OCI-LY1 (cell line): ENCODE measurements around the gene DIP2C.

Source experiments
- H2AFZ ChIP-seq: fragments of 200-600 bp; sonication (generic), shearing (Covaris generic); 2 replicates; pipeline ENCODE4 v1.6.0; 2014; ENCODE audit warnings: antibody characterized with exemption, mild to moderate bottlenecking, low read length
- H3F3A ChIP-seq: fragments of 200-600 bp; sonication (generic), shearing (Covaris generic); 2 replicates; pipeline ENCODE4 v1.6.0; 2014; ENCODE audit warnings: mild to moderate bottlenecking, antibody characterized with exemption, low read length, moderate library complexity; ENCODE audit not compliant: insufficient read depth
- H3K27ac ChIP-seq: fragments of 200-600 bp; sonication (generic); 2 replicates; pipeline ENCODE4 v1.5.1; 2014; ENCODE audit warnings: low read length, mixed run types, mild to moderate bottlenecking, low read depth; ENCODE audit not compliant: poor library complexity, severe bottlenecking
- H3K27me3 ChIP-seq: fragments of 200-600 bp; sonication (generic); 2 replicates; pipeline ENCODE4 v1.6.0; 2014; ENCODE audit warnings: antibody characterized with exemption, mild to moderate bottlenecking, low read length, moderate library complexity; ENCODE audit not compliant: insufficient read depth
- H3K36me3 ChIP-seq: fragments of 200-600 bp; sonication (generic); 2 replicates; pipeline ENCODE4 v1.6.1; 2014; ENCODE audit warnings: mild to moderate bottlenecking, antibody characterized with exemption, low read length, moderate library complexity, mixed read lengths; ENCODE audit not compliant: insufficient read depth
- H3K4me1 ChIP-seq: fragments of 200-600 bp; sonication (generic); 2 replicates; pipeline ENCODE4 v1.5.1; 2014; ENCODE audit warnings: mild to moderate bottlenecking, low read length, moderate library complexity; ENCODE audit not compliant: insufficient read depth, severe bottlenecking
- H3K4me2 ChIP-seq: fragments of 200-600 bp; sonication (generic), shearing (Covaris generic); 2 replicates; pipeline ENCODE4 v1.6.1; 2014; ENCODE audit warnings: low read length
- H3K4me3 ChIP-seq: fragments of 200-600 bp; sonication (generic); 2 replicates; pipeline ENCODE4 v1.5.1; 2014; ENCODE audit warnings: low read length, low read depth, mild to moderate bottlenecking, mixed read lengths; ENCODE audit not compliant: poor library complexity, severe bottlenecking
- H3K79me2 ChIP-seq: fragments of 200-600 bp; shearing (Covaris generic); 2 replicates; pipeline ENCODE4 v1.6.1; 2016; ENCODE audit warnings: mixed run types, low read length, mixed read lengths; ENCODE audit not compliant: insufficient read depth
- H3K9ac ChIP-seq: fragments of 200-600 bp; sonication (generic), shearing (Covaris generic); 2 replicates; pipeline ENCODE4 v1.6.1; 2014; ENCODE audit warnings: mild to moderate bottlenecking, low read length, mixed read lengths
- H3K9me2 ChIP-seq: fragments of 200-600 bp; sonication (generic), shearing (Covaris generic); 2 replicates; pipeline ENCODE4 v1.6.1; 2014; ENCODE audit warnings: low read depth, mild to moderate bottlenecking, low read length, mixed read lengths
- H3K9me3 ChIP-seq: fragments of 200-600 bp; shearing (Covaris generic); 2 replicates; pipeline ENCODE4 v1.6.1; 2014; ENCODE audit warnings: low read length, mixed read lengths
- H4K20me1 ChIP-seq: fragments of 200-600 bp; sonication (generic), shearing (Covaris generic); 2 replicates; pipeline ENCODE4 v1.6.0; 2016; ENCODE audit warnings: mild to moderate bottlenecking, low read length; ENCODE audit not compliant: insufficient read depth
- CTCF ChIP-seq: fragments of 200-600 bp; sonication (generic), shearing (Covaris generic); IDR thresholded peaks from 2 replicates; pipeline ENCODE4 v1.5.1; 2017; ENCODE audit warnings: mild to moderate bottlenecking, antibody characterized with exemption, low read length, moderate library complexity, mixed read lengths
- EZH2 ChIP-seq: fragments of 200-600 bp; sonication (generic), shearing (Covaris generic); IDR thresholded peaks from 2 replicates; pipeline ENCODE4 v1.8.0; 2017; ENCODE audit warnings: borderline replicate concordance, mixed run types, mild to moderate bottlenecking, antibody characterized with exemption, low read length, moderate library complexity, mixed read lengths

The DIP2C gene

GRCh38 chr10:493391-494148, 195.9 kb downstream of the DIP2C start:
- no peaks in the 10 kb centered on the region for H3F3A ChIP-seq
- peaks cover 39% of the 10 kb centered on the region for H3K4me1 ChIP-seq
- H3K9me2 ChIP-seq, result no peaks in the 10 kb centered on the region
- H2AFZ ChIP-seq, result no peak overlapping the region
- no peak for TF ChIP-seq EZH2
- no peak for TF ChIP-seq CTCF
- H3K27me3 ChIP-seq, result no peaks in the 10 kb centered on the region
- H3K36me3 ChIP-seq, result peaks cover 90% of the 10 kb centered on the region
- H3K4me3 ChIP-seq, result no peak overlapping the region
- H3K9me3 ChIP-seq, result no peaks in the 10 kb centered on the region
- H3K9ac ChIP-seq, result peak overlapping the region; percentile 6; the same call in 1 of the 2 replicates
- H3K4me2 ChIP-seq, result no peak overlapping the region; the same call in 1 of the 2 replicates
- H3K27ac ChIP-seq, result peak overlapping the region; percentile 58
- no peaks in the 10 kb centered on the region for H4K20me1 ChIP-seq
- H3K79me2 ChIP-seq, result peaks cover 67% of the 10 kb centered on the region

- Histone ChIP-seq H4K20me1 (no peaks in the 10 kb centered on the region), H3K4me1 (peaks cover 39% of the 10 kb centered on the region)
- TF ChIP-seq EZH2, result no peak
- no peak for TF ChIP-seq CTCF
Measured at GRCh38 chr10:492836-493235, 196.6 kb downstream of the DIP2C start.

GRCh38 chr10:491667-492424, 197.6 kb downstream of the DIP2C start:
- Histone ChIP-seq H3K27me3 (no peaks in the 10 kb centered on the region), H3K4me1 (peaks cover 45% of the 10 kb centered on the region), H4K20me1 (no peaks in the 10 kb centered on the region), H2AFZ (no peak overlapping the region), H3K4me2 (no peak overlapping the region), H3K9ac (no peak overlapping the region), H3K79me2 (peaks cover 72% of the 10 kb centered on the region), H3K4me3 (no peak overlapping the region), H3K9me3 (no peaks in the 10 kb centered on the region), H3K36me3 (peaks cover 84% of the 10 kb centered on the region), H3F3A (no peaks in the 10 kb centered on the region), H3K27ac (no peak overlapping the region), H3K9me2 (no peaks in the 10 kb centered on the region)
- TF ChIP-seq EZH2, result no peak
- TF ChIP-seq CTCF, result no peak

More at GRCh38 chr10:492836-493235, 196.6 kb downstream of the DIP2C start:
- Histone ChIP-seq H3K4me3 (no peak overlapping the region), H3K27ac (no peak overlapping the region), H3K9ac (no peak overlapping the region), H3K9me3 (no peaks in the 10 kb centered on the region), H3K4me2 (no peak overlapping the region), H3K9me2 (no peaks in the 10 kb centered on the region), H3K27me3 (no peaks in the 10 kb centered on the region), H3K79me2 (peaks cover 70% of the 10 kb centered on the region), H2AFZ (no peak overlapping the region), H3F3A (no peaks in the 10 kb centered on the region), H3K36me3 (peaks cover 90% of the 10 kb centered on the region)
